ENCODE results near the gene DMKN. TPM values are rescaled to one million over a fixed set of nuclear protein-coding genes. Genes with fewer than 3 reads are reported as not detected.

DMKN gene
- total and polyA plus RNA-seq, 8 donors, result 92.5 to 140 (median 111) TPM

- Histone ChIP-seq H3K4me1 (peaks cover 4 to 12% of the 10 kb centered on the region in 2 donors), H3K27ac (no peak within 1 kb of the TSS), H3K9me3 (no peaks in the 10 kb centered on the region), H3K4me3 (no peak within 1 kb of the TSS), H3K36me3 (no peaks in the 10 kb centered on the region), H3K27me3 (peaks cover 0 to 79% of the 10 kb centered on the region in 2 donors)
- intact Hi-C loops (cut with DNase I), result no loop called here
- no peak for ATAC-seq
- DNase-seq, result no peak
- TF ChIP-seq CTCF (IDR thresholded peaks at IDR 0.05), result no peak
These were observed 19.9 kb upstream of the DMKN start, which contains the start of gene GAPDHS for GRCh38 chr19:35533201-35533821. TSS of gene GAPDHS (plus strand) at chr19:35533456. CDS start at chr19:35533528, 72 bp downstream.

GRCh38 chr19:35531291-35531690, 17.8 kb upstream of the DMKN start:
- no peak for TF ChIP-seq CTCF (IDR thresholded peaks at IDR 0.05)
- DNase-seq, result no peak
- H3K36me3 ChIP-seq, result no peaks in the 10 kb centered on the region
- H3K9me3 ChIP-seq, result no peaks in the 10 kb centered on the region
- H3K27me3 ChIP-seq, result peaks cover 0 to 94% of the 10 kb centered on the region in 2 donors
- intact Hi-C loops (cut with DNase I), result no loop called here
- peaks cover 4 to 12% of the 10 kb centered on the region in 2 donors for H3K4me1 ChIP-seq
- no peak overlapping the region for H3K27ac ChIP-seq
- H3K4me3 ChIP-seq, result no peak overlapping the region
- ATAC-seq, result no peak

- no peaks in the 10 kb centered on the region for H3K36me3 ChIP-seq
- no peaks in the 10 kb centered on the region for H3K9me3 ChIP-seq
- DNase-seq, result peak in 1 of 4 donors; percentile 42
- TF ChIP-seq CTCF (IDR thresholded peaks at IDR 0.05), result no peak
- no peak overlapping the region for H3K4me3 ChIP-seq
- no peak for ATAC-seq
- intact Hi-C loops (cut with DNase I), result no loop called here
- peaks cover 4 to 12% of the 10 kb centered on the region in 2 donors for H3K4me1 ChIP-seq
- no peak overlapping the region for H3K27ac ChIP-seq
- H3K27me3 ChIP-seq, result peaks cover 0 to 96% of the 10 kb centered on the region in 2 donors
These were observed 16.1 kb upstream of the DMKN start for GRCh38 chr19:35529241-35530218.

- no peak for DNase-seq
- ATAC-seq, result peak; percentile 17
- peaks cover 0 to 94% of the 10 kb centered on the region in 2 donors for H3K27me3 ChIP-seq
- H3K4me3 ChIP-seq, result no peak within 1 kb of the TSS
- H3K36me3 ChIP-seq, result no peaks in the 10 kb centered on the region
- no peak for TF ChIP-seq CTCF (IDR thresholded peaks at IDR 0.05)
- peaks cover 0 to 4% of the 10 kb centered on the region in 2 donors for H3K4me1 ChIP-seq
- H3K27ac ChIP-seq, result no peak within 1 kb of the TSS
- no peaks in the 10 kb centered on the region for H3K9me3 ChIP-seq
- intact Hi-C loops (cut with DNase I), result no loop called here
These were observed 15.0 kb upstream of the DMKN start, which contains the start of gene SBSN for GRCh38 chr19:35528218-35529038. TSS of gene SBSN (minus strand) at chr19:35528311. CDS start at chr19:35528281, 30 bp downstream.
